Gastrocnemius medialis (tissue), 4 donors: ENCODE measurements around the gene SPAG6. TPM values are rescaled to one million over a fixed set of nuclear protein-coding genes. Genes with fewer than 3 reads are reported as not detected.
A peak's percentile ranks its signal among the peaks of the same experiment; 100 is the strongest.

ENCODE experiments used
- ATAC-seq, 2 donors: fragments of 150-250 bp; one replicate each; pipeline ENCODE4 v1.9.1; 2016
- DNase-seq, 2 donors: peaks; one replicate each; pipeline ENCODE4 v3.0.0-alpha.2; 2019
- H3K27ac ChIP-seq, 4 donors: fragments of 200-600 bp; sonication (generic); 1 replicate in 1 of 4; 2 replicates in 3 of 4; pipeline ENCODE4 v1.5.1; 2016 to 2018; ENCODE audit warnings: mild to moderate bottlenecking in 2 of 4, moderate library complexity in 1 of 4
- H3K27me3 ChIP-seq, 3 donors: fragments of 200-600 bp; sonication (generic) in 2 of 3; 1 replicate in 1 of 3; 2 replicates in 2 of 3; pipeline versions ENCODE4 v1.5.1 to v1.6.0; 2016 to 2019; ENCODE audit warnings: mild to moderate bottlenecking in 1 of 3, moderate library complexity in 1 of 3
- H3K36me3 ChIP-seq, 2 donors: fragments of 200-600 bp; sonication (generic) in 1 of 2; one replicate each; pipeline ENCODE4 v1.5.1; 2017 to 2018
- H3K4me1 ChIP-seq, 2 donors: fragments of 200-600 bp; sonication (generic) in 1 of 2; one replicate each; pipeline ENCODE4 v1.5.1; 2016 to 2017; ENCODE audit warnings: mild to moderate bottlenecking in 2 of 2
- H3K4me3 ChIP-seq, 4 donors: fragments of 200-600 bp; sonication (generic) in 3 of 4; 1 replicate in 1 of 4; 2 replicates in 3 of 4; pipeline ENCODE4 v1.5.1; 2016 to 2019; ENCODE audit warnings: mild to moderate bottlenecking in 2 of 4
- H3K9me3 ChIP-seq, 3 donors: fragments of 200-600 bp; sonication (generic) in 2 of 3; 1 replicate in 1 of 3; 2 replicates in 2 of 3; pipeline ENCODE4 v1.5.1; 2016 to 2019
- POLR2A ChIP-seq, 2 donors: fragments of 450-650 bp; IDR thresholded peaks; one replicate each; pipeline ENCODE4 v1.6.1; 2017; ENCODE audit warnings: antibody characterized with exemption in 2 of 2, mild to moderate bottlenecking in 2 of 2, moderate library complexity in 2 of 2
- in situ Hi-C, 4 donors: fragments of 200-750 bp; cut with MboI; loops; one replicate each; pipeline versions ENCODE4 v1.15.0 to v1.8.0; 2017; ENCODE audit warnings: low sequenced_read_pairs in 4 of 4
- intact Hi-C: fragments of 100-400 bp; cut with DNase I; formaldehyde crosslinking; loops from one replicate; pipeline ENCODE4 v1.15.1; 2023; ENCODE audit warnings: low total_unique reads
- total RNA-seq, 4 donors: library from RNA; depleted of rRNA; stranded (reverse); fragments of >200 nt; gene quantifications; one replicate each; pipeline versions ENCODE4 v1.1.0 to v1.2.3, GENCODE V29; 2016
- TF ChIP-seq, protein P1 (sequence below), 5 experiments: fragments of 450-650 bp in 3 of 5; fragments of 200-600 bp in 2 of 5; sonication (generic) in 2 of 5; IDR thresholded peaks in 4 of 5; conservative IDR thresholded peaks in 1 of 5; 1 replicate in 4 of 5; 2 replicates in 1 of 5; pipeline ENCODE4 v1.5.1; 2016 to 2019; ENCODE audit warnings: antibody characterized with exemption in 5 of 5, mild to moderate bottlenecking in 3 of 5, moderate library complexity in 3 of 5

SPAG6 gene
- total RNA-seq, 4 donors from 2014 or later: 0.12 TPM; not detected in 3

DNA sequence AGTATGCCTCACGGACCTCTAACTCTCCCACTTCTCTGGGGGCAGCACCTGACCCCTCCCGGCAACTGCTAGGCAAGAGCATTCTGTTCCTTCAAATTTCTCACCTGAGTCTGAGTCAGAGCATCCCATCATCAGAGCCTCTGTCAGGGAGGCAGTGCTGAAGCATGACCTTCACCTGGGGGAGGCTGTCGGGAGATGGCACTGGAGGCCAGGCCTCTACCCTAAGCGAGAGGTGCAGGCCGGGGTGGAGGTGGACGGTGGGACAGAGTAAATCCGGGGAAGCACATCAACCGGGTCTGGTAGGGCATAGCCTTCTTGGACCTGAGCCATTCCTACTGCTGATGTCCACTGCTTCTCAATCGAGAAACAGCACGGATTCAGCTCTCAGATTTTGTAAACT is 90.4 kb downstream of the SPAG6 start:
- DNase-seq: no peak
- intact Hi-C loops (loop anchor here (2.0 to 10.0 kb wide), 8 partner anchors 95 to 941 kb away; partner anchors contain the start of genes BMI1 and DNAJC1), in situ Hi-C loops (loop anchor here in 2 of 4 donors (10.0 to 25.0 kb wide), 2 partner anchors 198 to 431 kb away; partner anchors contain the start of gene DNAJC1 (in 1 of the 2))
- no peak for TF ChIP-seq POLR2A (IDR thresholded peaks at IDR 0.05)
- TF ChIP-seq, protein P1, sequence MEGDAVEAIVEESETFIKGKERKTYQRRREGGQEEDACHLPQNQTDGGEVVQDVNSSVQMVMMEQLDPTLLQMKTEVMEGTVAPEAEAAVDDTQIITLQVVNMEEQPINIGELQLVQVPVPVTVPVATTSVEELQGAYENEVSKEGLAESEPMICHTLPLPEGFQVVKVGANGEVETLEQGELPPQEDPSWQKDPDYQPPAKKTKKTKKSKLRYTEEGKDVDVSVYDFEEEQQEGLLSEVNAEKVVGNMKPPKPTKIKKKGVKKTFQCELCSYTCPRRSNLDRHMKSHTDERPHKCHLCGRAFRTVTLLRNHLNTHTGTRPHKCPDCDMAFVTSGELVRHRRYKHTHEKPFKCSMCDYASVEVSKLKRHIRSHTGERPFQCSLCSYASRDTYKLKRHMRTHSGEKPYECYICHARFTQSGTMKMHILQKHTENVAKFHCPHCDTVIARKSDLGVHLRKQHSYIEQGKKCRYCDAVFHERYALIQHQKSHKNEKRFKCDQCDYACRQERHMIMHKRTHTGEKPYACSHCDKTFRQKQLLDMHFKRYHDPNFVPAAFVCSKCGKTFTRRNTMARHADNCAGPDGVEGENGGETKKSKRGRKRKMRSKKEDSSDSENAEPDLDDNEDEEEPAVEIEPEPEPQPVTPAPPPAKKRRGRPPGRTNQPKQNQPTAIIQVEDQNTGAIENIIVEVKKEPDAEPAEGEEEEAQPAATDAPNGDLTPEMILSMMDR (IDR thresholded peaks at IDR 0.05 in 4 of 5, conservative IDR thresholded peaks at IDR 0.05 in 1 of 5): no peak
- peaks cover 12 to 19% of the 10 kb centered on the region in 2 donors for H3K4me1 ChIP-seq
- ATAC-seq: no peak
- H3K27me3 ChIP-seq: no peaks in the 10 kb centered on the region
- H3K36me3 ChIP-seq: no peaks in the 10 kb centered on the region
- no peaks in the 10 kb centered on the region for H3K9me3 ChIP-seq
- H3K27ac ChIP-seq: peak overlapping the region in 1 of 4 donors; percentile 86
- H3K4me3 ChIP-seq: no peak overlapping the region

DNA sequence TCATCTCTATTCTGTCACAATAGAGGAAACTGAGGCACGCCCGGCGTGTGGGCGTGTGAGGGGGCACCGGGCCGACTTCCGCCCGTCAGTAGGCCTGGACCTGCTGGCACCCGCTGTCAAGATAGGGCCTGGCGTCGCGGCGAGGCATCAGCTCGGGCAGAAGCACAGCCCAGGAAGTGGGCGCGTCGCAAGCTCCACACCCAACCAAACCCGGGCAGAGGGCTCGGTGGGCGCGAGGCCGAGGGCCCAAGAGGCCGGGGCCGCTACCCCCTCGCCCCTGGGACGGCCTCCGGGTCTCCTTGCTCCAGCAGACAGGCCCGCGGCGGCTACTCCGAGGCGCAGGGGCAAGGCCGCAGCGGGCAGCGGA is 91.2 kb downstream of the SPAG6 start:
- intact Hi-C loops (loop anchor here (2.0 to 10.0 kb wide), 8 partner anchors 96 to 942 kb away; partner anchors contain the start of genes BMI1 and DNAJC1), in situ Hi-C loops (loop anchor here in 2 of 4 donors (10.0 to 25.0 kb wide), 2 partner anchors 199 to 432 kb away; partner anchors contain the start of gene DNAJC1 (in 1 of the 2))
- peaks cover 12 to 19% of the 10 kb centered on the region in 2 donors for H3K4me1 ChIP-seq
- no peaks in the 10 kb centered on the region for H3K27me3 ChIP-seq
- H3K9me3 ChIP-seq: no peaks in the 10 kb centered on the region
- no peaks in the 10 kb centered on the region for H3K36me3 ChIP-seq
- peak overlapping the region; percentile 86 to 95 (median 86) for H3K27ac ChIP-seq
- ATAC-seq (peak in 1 of 2 donors; percentile 20), DNase-seq (no peak)
- TF ChIP-seq, protein P1 (IDR thresholded peaks at IDR 0.05 in 4 of 5, conservative IDR thresholded peaks at IDR 0.05 in 1 of 5): no peak
- TF ChIP-seq POLR2A (IDR thresholded peaks at IDR 0.05): no peak
- peak overlapping the region; percentile 70 to 95 (median 78) for H3K4me3 ChIP-seq

DNA sequence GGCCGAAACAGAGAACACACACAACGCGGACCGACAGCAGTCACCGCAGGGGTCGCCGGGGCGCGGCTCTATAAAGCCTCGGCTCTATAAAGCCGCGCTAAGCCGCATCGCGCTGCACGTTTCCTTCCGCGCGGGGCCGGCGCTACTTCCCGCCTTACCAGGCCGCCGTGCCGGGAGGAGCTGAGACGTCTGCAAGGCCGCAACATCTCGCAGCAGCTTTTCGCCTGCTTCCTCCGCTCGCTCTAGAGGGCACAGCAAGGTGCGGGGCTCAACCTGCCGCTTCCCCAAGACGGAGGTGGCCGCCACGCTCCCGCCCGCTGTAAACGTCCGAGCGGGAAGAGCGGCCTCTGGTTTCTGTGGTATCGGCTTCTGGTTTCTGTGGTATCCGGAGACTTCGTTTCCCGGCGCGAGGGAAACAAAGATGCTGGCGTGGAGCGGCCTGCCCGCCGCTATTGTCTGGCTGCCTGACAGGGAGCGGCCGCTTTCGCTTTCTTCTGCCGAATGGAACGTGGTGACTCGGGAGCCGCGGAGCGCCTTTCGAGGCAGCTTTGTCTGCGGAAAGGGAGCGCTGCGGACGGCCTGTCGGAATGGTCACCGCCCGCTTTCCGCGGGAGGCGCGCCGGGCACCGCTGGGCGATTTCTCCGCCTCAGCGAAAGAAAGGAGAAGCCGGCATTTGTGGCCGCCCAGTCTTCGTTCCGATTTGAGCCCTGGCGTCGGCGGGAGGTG is 91.8 kb downstream of the SPAG6 start:
- intact Hi-C loops: loop anchor here (2.0 to 10.0 kb wide), 8 partner anchors 96 to 942 kb away; partner anchors contain the start of genes BMI1 and DNAJC1
- peak overlapping the region; percentile 86 to 95 (median 86) for H3K27ac ChIP-seq
- no peaks in the 10 kb centered on the region for H3K36me3 ChIP-seq
- TF ChIP-seq POLR2A (IDR thresholded peaks at IDR 0.05): peak; percentile 71 to 76
- TF ChIP-seq, protein P1 (IDR thresholded peaks at IDR 0.05 in 4 of 5, conservative IDR thresholded peaks at IDR 0.05 in 1 of 5): no peak
- in situ Hi-C loops: loop anchor here in 2 of 4 donors (10.0 to 25.0 kb wide), 2 partner anchors 200 to 432 kb away; partner anchors contain the start of gene DNAJC1 (in 1 of the 2)
- H3K27me3 ChIP-seq: no peaks in the 10 kb centered on the region
- ATAC-seq: peak; percentile 79 to 89
- no peaks in the 10 kb centered on the region for H3K9me3 ChIP-seq
- H3K4me3 ChIP-seq: peak overlapping the region; percentile 70 to 95 (median 78)
- H3K4me1 ChIP-seq: peaks cover 12 to 19% of the 10 kb centered on the region in 2 donors
- peak; percentile 69 to 86 for DNase-seq

DNA sequence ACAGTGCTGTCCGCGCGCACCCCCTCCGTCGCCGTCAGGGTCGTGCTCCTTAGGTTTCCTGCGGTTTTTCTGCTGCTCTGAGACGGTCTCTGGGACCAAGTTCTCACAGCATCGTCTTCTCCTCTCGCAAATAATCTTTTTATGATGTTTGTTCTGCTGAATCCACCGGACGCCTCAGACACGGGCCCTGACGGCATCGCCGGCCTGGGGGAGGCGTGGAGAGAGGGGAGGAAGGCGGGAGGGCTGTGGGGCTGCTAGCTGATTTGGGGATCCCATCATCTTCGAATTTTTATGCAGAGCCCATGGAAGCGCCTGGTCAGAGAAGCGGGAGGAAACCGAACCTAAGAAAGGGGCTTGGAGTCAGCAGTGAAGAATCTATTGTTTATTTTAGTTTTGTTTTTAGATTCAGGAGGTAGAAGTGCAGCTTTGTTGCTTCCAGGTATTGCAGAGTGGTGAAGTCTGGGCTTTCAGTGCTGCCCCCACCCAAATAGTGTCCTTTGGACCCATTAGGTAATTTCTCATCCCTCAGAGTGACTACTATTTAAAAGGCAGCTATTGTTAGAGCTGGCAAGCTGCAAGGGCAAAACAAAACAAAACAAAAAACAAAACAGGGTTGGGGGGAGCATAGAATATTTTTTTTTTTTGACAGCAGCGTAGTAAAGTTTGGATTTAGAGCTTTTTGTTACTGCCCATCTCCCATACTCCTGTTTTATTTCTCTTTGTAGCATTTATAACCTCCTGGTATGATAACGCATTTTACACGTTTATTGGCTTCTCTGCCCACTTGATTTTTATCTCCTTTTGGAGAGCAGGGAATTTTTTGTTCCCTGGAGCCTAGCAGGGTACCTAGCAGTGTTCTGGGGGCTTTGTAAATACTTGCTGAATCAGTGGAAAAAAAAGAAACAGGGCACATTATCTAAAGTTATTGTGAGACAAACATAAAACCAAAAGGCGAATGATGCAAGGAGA is 92.6 kb downstream of the SPAG6 start:
- intact Hi-C loops (loop anchor here (2.0 to 10.0 kb wide), 8 partner anchors 97 to 943 kb away; partner anchors contain the start of genes BMI1 and DNAJC1), in situ Hi-C loops (loop anchor here in 2 of 4 donors (10.0 to 25.0 kb wide), 2 partner anchors 201 to 433 kb away; partner anchors contain the start of gene DNAJC1 (in 1 of the 2))
- H3K4me1 ChIP-seq: peaks cover 12 to 19% of the 10 kb centered on the region in 2 donors
- H3K9me3 ChIP-seq: no peaks in the 10 kb centered on the region
- peak overlapping the region; percentile 70 to 95 (median 78) for H3K4me3 ChIP-seq
- ATAC-seq (peak; percentile 27 to 38), DNase-seq (peak in 1 of 2 donors; percentile 4)
- no peaks in the 10 kb centered on the region for H3K27me3 ChIP-seq
- peak overlapping the region; percentile 86 to 95 (median 86) for H3K27ac ChIP-seq
- H3K36me3 ChIP-seq: no peaks in the 10 kb centered on the region
- TF ChIP-seq, protein P1 (IDR thresholded peaks at IDR 0.05 in 4 of 5, conservative IDR thresholded peaks at IDR 0.05 in 1 of 5): no peak
- TF ChIP-seq POLR2A (IDR thresholded peaks at IDR 0.05): no peak
